ENCODE data around the gene PPP1R12B.
"Not testable (repeated sequence)": the region's sequence is repeated elsewhere in the genome, so short reads cannot be mapped to it uniquely, and the experiment has no call there.

Gene PPP1R12B

DNA sequence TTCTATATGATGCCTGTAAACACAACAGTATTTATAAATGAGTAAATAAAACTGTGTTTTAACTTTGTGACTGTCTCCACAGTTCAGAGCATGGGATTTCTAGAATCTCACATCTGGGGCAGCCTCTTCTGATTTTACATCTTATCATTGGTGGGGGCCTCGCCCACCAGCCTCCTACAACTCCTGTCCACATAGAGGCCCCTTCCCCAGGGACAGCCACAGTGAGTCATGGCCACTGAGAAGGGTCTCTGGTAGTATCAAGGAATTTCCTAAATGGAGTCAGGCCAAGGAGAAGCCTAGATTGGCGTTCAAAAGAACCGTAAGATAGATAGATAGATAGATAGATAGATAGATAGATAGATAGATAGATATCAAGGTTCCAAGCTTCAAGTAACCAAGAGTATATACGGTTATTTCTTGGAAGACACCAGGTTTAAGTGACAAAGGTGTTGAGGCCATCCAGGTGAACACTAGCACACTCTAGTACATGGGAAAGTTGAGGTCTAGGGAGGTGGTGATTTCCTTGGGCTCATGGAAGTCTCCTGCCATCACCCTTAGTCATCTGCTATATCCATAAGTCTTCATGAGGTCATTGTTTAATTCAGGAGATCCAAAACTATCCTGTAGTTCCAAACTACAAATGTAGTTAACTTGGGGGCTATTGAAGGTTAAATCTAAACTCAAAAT lies 240.1 kb downstream of the PPP1R12B start:
- no peak for DNase-seq

DNA sequence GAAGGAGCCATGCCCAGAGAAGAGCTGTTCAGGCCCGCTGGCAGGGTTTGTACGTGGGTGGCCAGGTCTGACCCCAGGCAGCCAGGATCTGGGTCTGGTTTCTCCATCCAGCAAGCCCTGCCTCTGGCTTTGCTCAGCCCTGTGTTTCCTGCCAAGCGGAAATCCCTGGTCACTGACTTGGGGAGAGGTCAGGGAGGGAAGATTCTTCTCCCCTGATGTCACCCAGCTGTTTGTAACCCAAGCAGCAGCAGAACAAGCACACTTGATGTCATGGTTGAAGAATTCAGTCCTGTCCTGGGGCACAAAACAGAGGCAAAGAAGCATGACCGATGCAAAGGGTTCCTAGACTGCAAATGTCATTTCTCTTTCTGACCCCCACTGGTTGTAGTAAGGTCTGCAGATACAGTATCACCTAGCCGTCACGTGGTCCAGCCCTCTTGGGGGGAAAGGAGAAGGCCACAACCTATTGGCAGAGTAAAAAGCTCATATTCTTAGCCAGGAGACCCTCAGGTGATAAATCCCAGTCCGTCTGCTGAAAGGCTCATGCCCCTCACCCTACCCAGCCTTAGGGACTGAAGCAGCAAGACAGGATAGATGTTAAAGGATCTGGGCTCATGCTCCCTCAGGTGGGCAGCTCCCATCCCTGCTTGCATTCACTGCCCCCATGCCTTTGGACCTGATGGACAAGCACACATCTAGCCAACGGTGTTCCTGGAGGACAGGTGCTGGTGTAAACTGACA lies 240.9 kb downstream of the PPP1R12B start:
- DNase-seq: peak; percentile 99

- DNase-seq: no peak
These were observed 241.6 kb downstream of the PPP1R12B start for GRCh38 chr1:202590126-202590525.

DNA sequence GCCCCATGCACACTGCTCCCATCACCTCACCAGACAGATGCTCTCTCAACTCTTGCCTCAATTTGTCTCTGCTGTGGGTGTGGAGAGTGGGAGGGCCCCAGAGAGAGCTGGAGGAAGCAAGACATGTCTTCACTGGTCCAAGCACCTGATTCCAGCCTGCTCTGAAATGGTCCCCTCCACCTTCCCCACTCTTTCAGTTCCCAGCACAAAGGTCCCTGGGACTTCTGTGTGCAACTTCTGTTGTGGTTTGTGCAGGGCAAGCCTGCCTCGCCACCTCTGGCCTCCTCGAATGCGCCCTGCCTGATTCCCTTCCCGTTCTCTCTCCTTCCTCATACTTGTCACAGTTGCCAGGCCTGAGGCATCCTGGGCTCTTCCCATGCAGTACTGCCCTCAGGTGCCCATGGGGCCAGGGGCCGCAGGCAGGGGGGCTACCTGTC lies 242.5 kb downstream of the PPP1R12B start:
- DNase-seq: no peak

GRCh38 chr1:202591515-202591914 lies 243.0 kb downstream of the PPP1R12B start:
- no peak for DNase-seq

GRCh38 chr1:202592146-202592545 lies 243.6 kb downstream of the PPP1R12B start:
- no peak for DNase-seq

DNA sequence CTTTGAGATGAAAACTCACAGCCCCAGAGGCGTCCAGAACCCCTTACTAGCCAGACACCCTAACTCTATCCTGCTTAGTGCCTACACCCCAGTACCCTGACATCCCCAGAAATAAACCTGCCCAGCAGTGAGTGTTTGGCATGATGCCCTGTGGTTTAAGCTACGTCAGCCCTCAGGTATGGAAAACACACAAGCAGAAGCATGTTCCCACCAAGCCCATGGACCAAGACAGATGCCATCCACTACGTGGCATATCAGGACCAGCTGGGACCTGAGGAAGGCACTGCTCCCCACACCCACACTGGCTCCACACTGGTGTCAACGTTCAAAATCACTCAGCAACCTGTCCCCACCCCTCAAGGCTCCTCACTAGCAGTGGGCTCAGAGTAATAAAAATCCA lies 245.3 kb downstream of the PPP1R12B start:
- peak; percentile 40 for DNase-seq

- no peak for DNase-seq
These were observed 248.1 kb downstream of the PPP1R12B start for GRCh38 chr1:202596638-202597037.

GRCh38 chr1:202597090-202597761 lies 248.7 kb downstream of the PPP1R12B start:
- no peak for DNase-seq

DNA sequence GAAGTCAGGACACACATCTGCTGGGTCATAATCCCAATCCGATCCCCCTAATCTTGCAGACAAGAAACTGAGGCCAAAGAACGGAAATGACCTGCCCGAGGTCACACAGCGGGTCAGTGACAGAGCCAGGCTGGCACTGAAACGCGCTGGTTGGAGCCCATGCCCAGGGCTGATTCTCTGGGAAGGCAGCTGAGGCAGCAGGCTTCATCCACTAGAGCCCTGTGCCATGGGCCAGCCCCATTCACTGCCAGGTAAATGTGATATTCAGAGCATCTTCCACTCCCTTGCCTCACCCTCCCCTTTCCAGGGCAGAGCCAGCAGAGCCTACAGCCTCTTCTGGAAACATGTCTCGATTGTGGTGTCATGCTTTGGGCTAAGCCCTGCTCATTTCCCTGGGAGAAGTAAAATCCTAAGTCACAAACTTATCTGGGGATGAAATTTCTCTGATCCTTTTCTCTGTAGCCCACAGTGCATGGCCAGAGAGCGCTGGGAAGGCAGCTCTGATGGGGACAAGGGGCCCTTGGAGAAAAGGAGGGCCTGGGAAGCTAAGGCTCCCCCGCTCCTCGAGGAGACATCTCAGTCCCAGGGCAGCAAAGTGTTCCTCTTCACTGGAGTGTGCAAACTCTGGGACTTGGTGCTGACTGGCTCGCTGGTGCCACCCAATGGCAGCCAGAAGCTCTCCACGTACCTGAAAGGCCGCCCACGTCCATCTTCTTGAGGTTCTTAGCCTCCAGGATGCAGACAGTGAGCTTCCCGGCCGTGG lies 251.4 kb downstream of the PPP1R12B start:
- peak; percentile 84 for DNase-seq

GRCh38 chr1:202600432-202601041 lies 252.0 kb downstream of the PPP1R12B start:
- no peak for DNase-seq

- DNase-seq: no peak
These were observed 254.9 kb downstream of the PPP1R12B start for GRCh38 chr1:202603435-202603834.

DNA sequence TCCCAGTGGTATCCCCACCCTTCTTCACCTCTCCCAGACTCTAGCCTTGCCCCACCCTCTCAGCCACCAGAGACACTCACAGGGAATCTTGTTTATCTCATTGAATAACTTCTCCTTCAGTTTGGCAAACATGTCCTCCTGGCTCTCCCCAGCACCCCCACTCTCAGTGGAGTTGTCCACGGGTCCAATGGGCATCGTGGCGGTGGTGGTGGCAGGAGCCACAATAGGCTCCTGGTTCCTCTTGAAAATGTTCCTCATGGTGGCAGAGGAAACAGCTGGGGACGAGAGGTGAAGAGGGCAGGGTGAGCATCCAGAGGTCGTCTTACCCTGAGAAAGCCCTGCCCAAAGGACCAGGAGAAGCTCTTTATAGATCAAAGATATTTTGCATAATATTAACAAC lies 257.0 kb downstream of the PPP1R12B start:
- DNase-seq: no peak

DNA sequence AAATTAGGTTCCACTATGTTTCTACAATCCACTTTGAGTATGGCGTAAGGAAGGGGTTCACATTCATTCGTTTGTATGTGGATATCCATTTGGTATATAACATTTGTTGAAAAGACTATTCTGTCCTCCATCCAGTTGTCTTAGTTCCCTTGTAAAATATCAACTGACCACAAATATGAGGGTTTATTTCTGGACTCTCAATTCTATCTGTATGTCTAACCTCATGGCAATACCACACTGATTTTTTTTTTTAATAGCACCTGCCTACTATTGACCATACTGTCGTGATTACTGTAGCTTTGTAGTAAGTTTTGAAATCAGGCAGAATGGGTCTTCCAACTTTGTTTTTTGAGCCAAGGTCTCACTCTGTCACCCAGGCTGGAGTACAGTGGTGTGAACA lies 263.5 kb downstream of the PPP1R12B start:
- DNase-seq: not testable (repeated sequence)

DNA sequence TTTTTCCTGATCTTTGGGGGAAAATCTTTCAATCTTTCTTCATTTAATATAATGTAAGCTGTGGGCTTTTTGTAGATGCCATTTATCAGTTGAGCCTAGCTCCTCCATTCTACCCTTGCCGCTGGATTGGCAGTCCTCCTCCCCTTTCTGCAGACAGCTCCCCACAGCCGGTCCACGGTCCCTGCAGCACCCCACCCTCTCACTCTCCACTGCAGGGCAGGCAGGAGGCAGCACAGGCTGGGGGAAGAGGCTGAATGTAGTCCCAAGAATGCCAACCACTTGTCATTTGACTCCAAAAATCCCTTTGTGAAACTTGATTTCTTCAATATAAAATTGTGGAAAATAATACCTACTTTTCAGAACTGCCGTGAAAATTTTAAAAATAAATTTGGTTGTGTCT lies 265.1 kb downstream of the PPP1R12B start:
- DNase-seq: no peak

DNA sequence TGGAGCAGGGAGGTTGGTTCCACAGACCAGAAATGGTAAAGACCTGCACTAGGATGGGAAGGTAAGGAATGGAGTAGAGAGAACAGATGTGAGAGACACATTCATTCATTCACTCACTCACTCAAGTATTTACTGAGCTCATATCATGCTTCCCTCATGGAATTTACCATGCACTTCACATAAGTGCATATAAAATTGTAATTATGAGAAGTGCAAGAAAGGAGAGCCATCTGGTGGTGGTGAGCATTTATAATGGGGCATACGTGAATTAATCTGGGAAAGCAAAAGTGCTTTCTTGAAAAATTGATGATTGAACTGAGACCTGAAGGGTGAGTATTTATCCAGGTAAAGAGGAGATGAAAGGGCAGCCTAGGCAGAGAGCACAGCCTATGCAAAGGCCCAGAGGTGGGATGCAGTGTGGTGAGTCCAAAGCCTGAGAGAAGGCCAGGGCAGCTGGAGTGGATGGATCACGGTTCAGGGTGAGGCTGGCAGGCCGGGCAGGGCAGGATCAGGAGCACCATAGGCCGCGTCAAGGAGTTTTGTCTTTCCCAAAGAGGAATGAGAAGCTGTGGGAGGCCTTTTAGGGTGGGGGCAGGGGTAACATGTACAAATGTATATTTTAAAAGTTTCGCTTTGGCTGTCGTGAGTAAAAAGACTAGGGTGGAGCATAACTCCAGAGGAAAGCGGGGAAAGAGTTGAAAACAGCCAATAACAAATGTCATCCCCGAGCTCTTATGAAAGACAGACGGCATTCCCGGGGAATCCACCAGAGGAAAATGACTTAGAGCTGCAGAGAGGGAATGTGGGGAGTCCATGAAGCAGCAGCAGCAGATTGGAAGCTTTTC lies 266.1 kb downstream of the PPP1R12B start:
- peak; percentile 30 for DNase-seq

DNA sequence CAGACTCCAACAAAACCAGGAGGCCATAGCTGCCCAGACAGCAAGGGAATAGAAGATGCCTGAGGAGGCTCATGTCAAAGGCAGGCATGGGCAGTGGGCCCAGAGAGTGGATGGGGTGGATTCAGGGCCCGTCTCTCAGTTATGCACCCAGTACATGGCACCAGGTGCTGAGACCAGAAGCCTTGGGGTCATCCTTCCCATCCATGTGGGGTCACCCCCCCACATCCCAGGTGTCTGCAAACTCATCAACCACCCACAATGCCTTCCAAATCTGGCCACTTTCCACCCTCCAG lies 266.7 kb downstream of the PPP1R12B start:
- DNase-seq: not testable (repeated sequence)

DNA sequence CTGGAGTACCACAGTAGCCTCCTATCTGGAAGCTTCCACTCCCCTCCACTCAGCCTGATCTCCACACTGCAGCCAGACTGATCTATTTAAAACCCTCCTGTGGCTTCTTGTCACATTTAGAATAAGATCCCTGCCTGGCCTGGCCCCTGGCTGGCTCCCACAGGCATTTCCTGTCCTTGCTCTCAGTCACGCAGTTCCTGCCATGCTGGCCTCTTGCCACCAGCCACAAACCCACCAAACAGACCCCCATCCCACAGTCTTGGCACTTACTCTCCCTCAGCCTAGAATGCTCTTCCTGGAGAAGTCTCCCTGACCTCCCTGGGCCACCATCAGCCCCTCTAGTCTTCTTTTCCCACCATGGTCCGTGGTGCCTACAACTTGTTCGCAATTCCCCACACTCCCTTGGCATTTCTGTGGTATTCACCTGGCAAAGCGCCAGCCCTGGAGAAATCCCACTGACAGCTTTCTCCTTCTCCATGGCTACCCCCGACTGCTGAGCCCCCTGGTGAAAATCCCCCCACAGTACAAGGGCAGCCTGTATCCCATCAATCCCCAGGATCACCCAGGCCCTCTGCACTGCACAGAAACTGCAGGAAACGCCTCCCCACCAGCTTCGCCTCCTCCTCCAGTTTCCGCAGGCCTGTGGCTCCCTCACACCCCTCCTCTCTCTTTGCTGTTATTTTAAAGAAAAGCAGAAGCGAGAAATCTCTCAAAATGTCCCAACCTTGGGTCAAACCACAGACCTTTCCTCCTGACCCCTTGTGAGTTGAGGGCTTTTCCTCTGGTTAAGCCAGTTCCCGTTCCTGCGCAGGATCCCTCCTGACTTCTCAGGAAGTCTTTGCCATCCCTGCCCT lies 267.2 kb downstream of the PPP1R12B start:
- peak; percentile 19 for DNase-seq

DNA sequence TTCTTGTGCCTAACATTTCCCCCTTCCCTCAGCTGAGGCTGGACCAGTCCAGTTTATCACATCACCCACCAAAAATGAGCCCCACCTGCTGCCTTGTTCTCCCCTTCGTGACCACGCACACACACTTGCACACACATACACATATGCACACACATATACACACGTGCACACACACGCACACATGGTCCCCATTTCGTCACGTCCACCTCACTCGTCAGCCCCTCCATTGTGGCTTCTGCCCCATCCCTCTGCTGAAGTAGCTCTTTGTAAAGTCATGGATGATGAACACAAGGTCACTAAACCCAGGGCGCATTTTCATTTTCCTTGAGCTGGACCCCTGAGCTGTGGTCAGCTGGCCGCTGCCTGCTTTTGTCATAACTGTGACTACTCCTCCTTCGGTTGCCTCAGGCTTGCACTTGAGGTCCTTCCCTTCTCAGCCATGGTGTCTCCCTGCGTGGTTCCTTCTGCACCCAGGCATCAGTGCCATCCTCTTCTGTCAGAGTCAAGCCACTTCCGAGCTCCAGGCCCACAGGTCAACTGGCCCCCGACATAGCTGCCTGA lies 267.9 kb downstream of the PPP1R12B start:
- no peak for DNase-seq

DNA sequence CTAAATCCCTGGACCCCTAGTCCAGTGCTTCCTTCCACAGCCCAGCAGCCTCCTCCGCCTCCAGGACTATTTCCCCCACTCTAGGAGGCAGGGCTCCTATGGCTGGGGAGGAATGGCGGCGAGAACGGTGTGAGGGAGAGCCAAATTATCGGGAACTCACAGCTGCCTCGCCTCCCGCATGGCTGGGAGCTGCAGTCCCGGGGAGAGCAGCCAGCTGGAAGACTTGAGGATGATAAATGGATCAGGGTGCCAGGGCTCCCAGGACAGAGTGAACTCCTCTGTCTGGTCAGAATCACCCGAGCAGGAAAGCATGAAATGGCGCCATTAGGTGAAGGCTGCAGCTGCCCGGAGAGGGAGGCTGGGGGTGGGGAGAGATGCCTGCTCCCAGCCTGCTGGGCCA lies 270.5 kb downstream of the PPP1R12B start:
- DNase-seq: not testable (repeated sequence)

DNA sequence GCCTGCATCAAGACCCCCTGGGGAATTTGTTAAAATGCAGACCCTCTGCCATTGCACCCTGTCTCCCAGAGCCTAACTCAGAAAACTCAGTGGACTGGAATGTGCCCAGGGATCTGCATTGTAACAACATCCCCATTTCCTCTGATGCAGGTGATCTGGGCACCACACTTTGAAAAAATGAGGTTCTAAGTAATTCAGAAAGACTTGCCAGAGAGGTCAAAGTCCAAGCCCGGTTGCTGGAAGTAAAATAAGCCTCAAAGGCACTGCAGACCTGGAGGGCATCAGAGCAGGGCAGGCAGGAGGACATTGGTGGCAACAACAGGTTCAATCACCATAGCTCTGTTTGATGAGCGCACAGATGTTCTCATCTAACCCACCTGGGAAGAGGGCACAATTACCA lies 271.0 kb downstream of the PPP1R12B start:
- DNase-seq: no peak

Data from HCEC 1CT (cell line).